Measurements from ENCODE around the gene EPHB1.

Gene EPHB1

GRCh38 chr3:135267487-135267886, 472.4 kb downstream of the EPHB1 start:
- H3K27ac ChIP-seq (ENCODE audit: poor library complexity, severe bottlenecking): no peak overlapping the region
- no peak for TF ChIP-seq CTCF (IDR thresholded peaks at IDR 0.05; ENCODE audit: poor library complexity, severe bottlenecking)
- H3K4me3 ChIP-seq (ENCODE audit: severe bottlenecking): no peak overlapping the region
- no peaks in the 10 kb centered on the region for H3K9me3 ChIP-seq (ENCODE audit: severe bottlenecking)
- H3K4me1 ChIP-seq (ENCODE audit: insufficient read depth, poor library complexity, severe bottlenecking): no peaks in the 10 kb centered on the region
- ATAC-seq (ENCODE audit: low read depth) (no peak), DNase-seq (ENCODE audit: low spot score) (no peak)
- H3K27me3 ChIP-seq (ENCODE audit: insufficient read depth, poor library complexity, severe bottlenecking): no peaks in the 10 kb centered on the region
- no peaks in the 10 kb centered on the region for H3K36me3 ChIP-seq (ENCODE audit: low read depth)

GRCh38 chr3:135268941-135269532, 474.0 kb downstream of the EPHB1 start:
- no peak for DNase-seq (ENCODE audit: low spot score)
- H3K9me3 ChIP-seq (ENCODE audit: severe bottlenecking): no peaks in the 10 kb centered on the region
- H3K27me3 ChIP-seq (ENCODE audit: insufficient read depth, poor library complexity, severe bottlenecking): no peaks in the 10 kb centered on the region
- no peak for ATAC-seq (ENCODE audit: low read depth)
- TF ChIP-seq CTCF (IDR thresholded peaks at IDR 0.05; ENCODE audit: poor library complexity, severe bottlenecking): no peak
- no peaks in the 10 kb centered on the region for H3K4me1 ChIP-seq (ENCODE audit: insufficient read depth, poor library complexity, severe bottlenecking)
- no peaks in the 10 kb centered on the region for H3K36me3 ChIP-seq (ENCODE audit: low read depth)
- H3K4me3 ChIP-seq (ENCODE audit: severe bottlenecking): no peak overlapping the region
- H3K27ac ChIP-seq (ENCODE audit: poor library complexity, severe bottlenecking): no peak overlapping the region

DNA sequence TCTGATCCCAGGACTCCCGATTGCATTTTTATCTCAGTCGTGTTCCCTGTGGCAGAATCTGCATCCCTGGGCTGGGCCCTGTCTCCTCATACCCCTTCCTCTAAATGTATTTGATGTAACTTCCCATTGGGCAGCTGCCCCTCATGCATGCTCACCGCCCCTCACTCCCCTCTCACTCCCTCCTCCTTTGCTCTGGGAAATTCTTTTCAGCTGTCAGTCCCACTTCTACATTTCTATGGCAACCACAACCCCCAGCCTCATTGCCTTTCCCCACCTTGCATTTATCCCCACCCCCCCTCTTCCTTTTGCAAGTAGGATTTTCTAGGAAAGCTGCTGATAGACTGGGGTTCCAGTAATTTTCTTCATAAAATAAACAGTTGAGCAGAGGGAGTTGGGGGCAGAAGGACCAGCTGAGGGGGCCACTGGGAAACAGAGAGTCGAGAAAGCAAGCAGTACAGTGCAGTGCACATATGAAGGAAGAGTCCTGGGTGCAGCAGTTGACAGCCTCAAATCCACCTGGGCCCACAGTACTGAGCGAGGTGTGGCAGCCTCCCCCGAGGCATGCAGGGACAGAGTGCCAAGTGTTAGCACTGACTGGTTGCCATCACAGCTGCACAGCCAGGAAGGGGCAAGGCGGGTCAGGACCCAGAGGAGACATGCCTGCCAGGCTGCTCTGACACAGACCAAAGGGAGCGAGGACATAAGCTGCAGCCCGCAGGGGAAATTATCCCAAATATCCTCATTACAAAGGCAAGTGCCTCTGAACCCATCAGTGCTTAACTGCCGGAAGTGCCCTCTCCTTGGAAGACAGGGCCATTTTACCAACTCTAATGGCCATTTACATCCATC, 476.3 kb downstream of the EPHB1 start:
- Histone ChIP-seq H3K27me3 (ENCODE audit: insufficient read depth, poor library complexity, severe bottlenecking) (no peaks in the 10 kb centered on the region), H3K4me3 (ENCODE audit: severe bottlenecking) (no peak overlapping the region), H3K9me3 (ENCODE audit: severe bottlenecking) (no peaks in the 10 kb centered on the region), H3K27ac (ENCODE audit: poor library complexity, severe bottlenecking) (no peak overlapping the region), H3K4me1 (ENCODE audit: insufficient read depth, poor library complexity, severe bottlenecking) (no peaks in the 10 kb centered on the region), H3K36me3 (ENCODE audit: low read depth) (no peaks in the 10 kb centered on the region)
- ATAC-seq (ENCODE audit: low read depth): no peak
- no peak for DNase-seq (ENCODE audit: low spot score)
- TF ChIP-seq CTCF (IDR thresholded peaks at IDR 0.05; ENCODE audit: poor library complexity, severe bottlenecking): no peak

GRCh38 chr3:135272026-135272669, 477.1 kb downstream of the EPHB1 start:
- H3K9me3 ChIP-seq (ENCODE audit: severe bottlenecking): no peaks in the 10 kb centered on the region
- DNase-seq (ENCODE audit: low spot score) (no peak), ATAC-seq (ENCODE audit: low read depth) (no peak)
- no peak for TF ChIP-seq CTCF (IDR thresholded peaks at IDR 0.05; ENCODE audit: poor library complexity, severe bottlenecking)
- no peak overlapping the region for H3K4me3 ChIP-seq (ENCODE audit: severe bottlenecking)
- H3K4me1 ChIP-seq (ENCODE audit: insufficient read depth, poor library complexity, severe bottlenecking): no peaks in the 10 kb centered on the region
- no peaks in the 10 kb centered on the region for H3K27me3 ChIP-seq (ENCODE audit: insufficient read depth, poor library complexity, severe bottlenecking)
- no peak overlapping the region for H3K27ac ChIP-seq (ENCODE audit: poor library complexity, severe bottlenecking)
- H3K36me3 ChIP-seq (ENCODE audit: low read depth): no peaks in the 10 kb centered on the region
